Amygdala (tissue), 56 donors: ENCODE data around the gene NLK.

ENCODE experiments used
- DNase-seq, 56 donors: peaks; one replicate each; lab custom pipeline; 2025; lab: John Stamatoyannopoulos, UW

NLK gene

GRCh38 chr17:28039251-28039650, 3.2 kb upstream of the NLK start:
- DNase-seq, result no peak

DNA sequence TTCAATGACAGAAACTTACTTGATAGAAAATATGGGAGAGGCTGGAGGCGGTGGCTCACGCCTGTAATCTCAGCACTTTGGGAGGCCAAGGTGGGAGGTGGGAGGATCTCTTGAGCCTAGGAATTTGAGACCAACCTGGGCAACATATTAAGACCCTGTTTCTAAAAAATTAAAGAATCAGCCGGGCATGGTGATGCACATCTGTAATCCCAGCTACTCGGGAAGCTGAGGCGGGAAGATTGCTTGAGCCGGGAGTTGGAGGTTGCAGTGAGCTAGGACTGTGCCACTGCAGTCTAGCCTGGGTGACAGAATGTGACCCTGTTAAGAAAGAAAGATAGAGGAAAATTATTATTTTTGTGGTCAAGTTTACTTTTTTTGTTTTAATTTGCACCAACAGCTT, 2.1 kb upstream of the NLK start:
- no peak for DNase-seq

DNA sequence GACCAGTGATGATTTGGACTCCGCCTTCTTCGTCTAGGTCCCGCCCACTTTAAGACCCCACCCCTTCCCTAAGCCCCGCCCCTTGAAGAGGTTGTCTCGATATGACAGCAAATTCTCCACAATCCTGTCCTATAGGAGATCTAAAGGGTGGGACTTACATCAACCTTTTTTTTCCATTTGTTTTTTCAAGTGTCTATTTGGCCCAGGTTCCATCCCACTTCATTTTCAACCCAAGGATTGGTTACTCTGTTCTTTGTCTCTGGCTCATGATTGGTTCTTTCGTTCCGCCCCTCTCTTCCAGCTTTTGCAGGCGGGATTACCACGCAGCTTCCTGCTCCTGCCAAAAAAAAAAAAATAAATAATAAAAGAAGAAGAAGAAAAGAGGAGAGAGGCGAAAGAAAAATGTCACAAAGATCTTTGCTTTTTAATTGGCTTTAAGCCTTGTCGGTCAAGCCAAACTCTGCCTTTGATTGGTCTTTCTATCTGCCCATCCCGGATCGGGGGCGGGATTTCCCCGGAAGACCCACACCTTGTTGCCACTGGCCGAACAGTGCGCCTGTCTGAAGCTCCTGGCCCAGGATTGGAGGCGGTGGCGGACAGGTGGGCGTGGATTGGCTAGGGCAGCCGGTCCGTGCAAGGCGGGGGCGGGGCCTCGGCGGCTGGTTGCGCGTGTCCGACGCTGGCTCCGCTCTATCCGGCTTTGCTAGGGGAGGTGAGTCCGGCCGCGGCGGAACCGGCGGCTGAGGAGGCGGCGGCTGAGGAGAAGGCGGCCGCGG, 1.2 kb upstream of the NLK start:
- DNase-seq, result peak; percentile 62 to 100 (median 99)

- peak in 1 of 56 donors; percentile 52 for DNase-seq
Measured at GRCh38 chr17:28041844-28042656, 427 bp upstream of the NLK start.

GRCh38 chr17:28042721-28043291, 329 bp downstream of the NLK start:
- DNase-seq, result no peak

DNA sequence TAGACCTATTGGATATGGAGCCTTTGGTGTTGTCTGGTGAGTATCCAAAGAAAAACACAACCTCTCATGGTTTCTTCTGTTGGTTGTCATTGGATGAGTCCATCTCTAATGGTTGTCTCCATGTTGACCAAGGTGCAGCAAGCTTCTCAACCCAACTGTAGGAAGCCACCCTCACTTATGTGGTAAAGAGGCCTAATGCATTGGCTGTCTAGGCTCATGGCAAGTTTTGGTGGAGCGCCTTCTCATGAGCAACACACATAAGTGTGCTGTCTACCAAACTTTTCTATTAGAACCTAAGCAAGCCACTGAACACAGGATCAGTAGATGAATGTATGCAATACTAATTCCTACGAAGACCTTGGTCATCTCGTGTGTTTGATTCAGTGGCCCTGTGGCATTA, 819 bp downstream of the NLK start:
- DNase-seq, result no peak

GRCh38 chr17:28043741-28044140, 1.3 kb downstream of the NLK start:
- DNase-seq, result no peak

DNA sequence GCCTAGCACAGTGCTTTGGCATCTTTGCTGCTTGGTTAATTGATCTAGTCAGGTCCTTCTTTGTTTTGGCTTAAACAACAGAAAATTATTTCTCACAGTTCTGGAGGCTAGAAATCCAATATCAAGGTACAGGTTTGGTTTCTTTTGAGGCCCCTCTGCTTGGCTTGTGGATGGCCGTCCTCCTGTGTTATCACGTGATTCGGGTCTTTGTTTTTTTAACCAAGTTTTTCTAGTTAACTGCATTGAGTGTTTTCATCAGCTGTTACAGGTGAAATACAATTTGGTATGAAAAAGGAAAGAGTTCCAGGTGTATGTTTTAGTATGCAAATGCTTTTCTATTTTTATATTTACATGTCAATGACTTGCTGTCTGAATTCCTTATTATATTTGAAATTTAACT, 2.8 kb downstream of the NLK start:
- DNase-seq, result no peak

DNA sequence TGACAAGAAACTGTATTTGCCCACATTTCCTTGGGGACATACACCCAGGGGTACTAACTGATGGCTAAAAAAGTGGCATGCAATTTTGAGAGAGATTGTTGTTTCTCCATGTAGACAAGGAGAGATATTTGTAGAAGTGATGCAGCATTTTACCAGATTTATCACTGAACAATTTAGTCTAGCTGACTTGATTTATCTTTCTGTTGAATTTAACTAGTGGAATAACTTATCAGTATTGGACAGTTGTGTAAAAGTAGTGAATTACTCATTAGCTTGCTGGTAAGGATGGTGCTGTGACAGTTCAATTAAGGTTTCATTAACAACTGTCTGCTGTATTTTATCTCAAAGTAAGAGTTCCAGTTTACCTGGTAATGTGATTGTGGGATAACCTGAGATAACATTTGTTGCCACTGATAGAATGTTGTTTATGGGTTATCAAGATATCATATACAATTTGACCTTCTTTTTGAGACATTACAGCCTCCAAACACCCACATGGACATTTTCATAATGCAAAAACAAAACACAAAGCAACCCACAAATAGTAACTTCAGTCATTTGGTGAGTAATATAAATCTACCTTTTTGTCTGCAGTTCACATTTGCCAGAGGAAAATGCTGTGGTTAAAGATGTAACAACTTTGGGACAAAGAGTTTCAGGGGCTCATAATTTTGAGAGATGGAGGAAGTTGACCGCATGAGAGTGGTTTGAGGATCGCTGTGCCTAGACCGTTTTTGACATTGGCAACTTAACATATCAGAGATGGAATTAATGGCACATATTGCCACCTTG, 3.8 kb downstream of the NLK start:
- DNase-seq, result no peak

DNA sequence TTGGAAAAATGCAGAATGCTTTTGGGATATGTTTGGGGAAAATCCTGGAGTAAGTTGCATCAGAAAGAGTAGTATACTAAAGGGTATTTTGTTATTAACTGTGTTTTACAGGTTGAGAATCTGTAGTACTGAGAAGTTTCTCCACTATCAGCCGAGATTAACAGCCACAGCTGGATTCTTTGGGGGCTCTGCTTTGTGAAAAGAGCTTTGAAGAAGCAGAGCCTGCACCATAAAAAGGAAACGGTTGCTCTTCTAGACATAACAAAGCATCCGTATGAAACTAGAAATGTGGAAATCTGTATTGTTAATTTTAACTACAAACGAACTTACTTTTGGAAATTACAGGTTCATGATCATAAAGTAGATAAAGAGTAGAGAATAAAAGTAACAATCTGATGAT, 5.3 kb downstream of the NLK start:
- DNase-seq, result no peak

DNA sequence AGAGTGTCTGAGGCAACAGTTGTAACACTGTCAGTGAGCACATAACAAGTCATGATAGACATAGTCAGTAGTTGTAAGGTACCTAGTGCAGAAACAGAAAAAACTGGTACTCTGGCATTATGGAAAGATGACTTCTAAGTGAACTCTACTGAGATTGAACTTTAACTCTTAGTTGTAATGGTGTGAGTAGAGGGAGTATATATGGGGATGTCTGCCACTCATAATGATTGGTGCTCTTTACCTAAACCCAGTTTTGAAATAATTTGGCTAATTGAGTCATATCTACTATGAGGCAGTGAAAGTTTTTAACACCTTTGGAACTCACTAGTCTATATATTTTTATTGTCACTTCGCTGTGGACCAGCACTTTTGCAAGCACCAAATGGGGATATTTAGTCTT, 6.6 kb downstream of the NLK start:
- no peak for DNase-seq

GRCh38 chr17:28053044-28053670, 10.7 kb downstream of the NLK start:
- no peak for DNase-seq

DNA sequence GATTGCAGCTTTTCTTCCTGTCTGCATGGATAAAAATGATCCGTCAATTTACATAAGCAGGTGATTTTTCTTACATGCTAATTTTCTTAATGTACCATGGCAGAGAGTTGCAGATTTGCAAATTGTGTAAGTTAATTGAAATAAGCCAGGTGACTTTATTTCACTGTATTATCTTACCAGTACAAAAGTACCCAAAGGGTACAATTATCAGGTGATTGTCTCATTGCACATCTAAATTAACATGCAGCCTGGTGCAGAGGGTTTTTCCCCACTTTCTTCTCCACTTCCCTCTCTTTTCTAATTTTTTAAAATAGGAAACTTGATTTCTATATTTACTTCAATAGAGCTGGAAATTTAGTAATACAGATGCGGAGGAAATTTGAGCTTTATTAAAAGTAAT, 11.2 kb downstream of the NLK start:
- DNase-seq, result no peak

DNA sequence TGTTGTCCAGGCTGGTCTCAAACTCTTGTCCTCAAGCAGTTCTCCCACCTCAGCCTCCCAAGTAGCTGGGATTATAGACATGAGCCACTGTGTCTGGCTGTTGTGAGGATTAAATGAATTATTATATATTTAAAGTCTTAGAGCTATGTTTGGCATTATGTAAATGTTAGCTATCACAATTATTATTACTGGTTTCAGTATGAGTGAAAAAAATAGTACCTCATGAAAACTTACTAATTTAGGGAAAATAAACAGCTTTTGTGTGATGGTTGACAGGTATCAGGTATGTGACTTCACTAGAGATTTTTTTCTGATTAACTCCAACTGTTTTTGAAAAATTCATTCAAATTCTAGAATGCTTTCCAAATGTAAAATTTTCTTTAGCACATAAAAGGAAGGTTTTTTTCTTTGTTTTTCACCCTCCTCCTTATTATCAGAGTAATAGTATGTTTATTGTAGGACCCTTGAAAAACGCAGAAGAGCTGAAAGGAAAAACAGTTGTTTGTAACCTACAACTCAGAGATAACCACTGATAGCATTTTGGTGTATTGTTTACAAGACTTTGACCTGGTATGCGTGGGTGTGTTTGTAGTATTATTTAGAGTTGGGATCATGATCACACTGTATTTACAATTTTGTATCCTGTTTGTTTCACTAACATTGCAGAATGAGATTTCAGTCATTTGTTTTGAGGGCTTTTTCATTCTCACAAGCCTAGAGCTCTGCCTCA, 13.2 kb downstream of the NLK start:
- no peak for DNase-seq

- no peak for DNase-seq
Measured at GRCh38 chr17:28056276-28056620, 13.8 kb downstream of the NLK start.

DNA sequence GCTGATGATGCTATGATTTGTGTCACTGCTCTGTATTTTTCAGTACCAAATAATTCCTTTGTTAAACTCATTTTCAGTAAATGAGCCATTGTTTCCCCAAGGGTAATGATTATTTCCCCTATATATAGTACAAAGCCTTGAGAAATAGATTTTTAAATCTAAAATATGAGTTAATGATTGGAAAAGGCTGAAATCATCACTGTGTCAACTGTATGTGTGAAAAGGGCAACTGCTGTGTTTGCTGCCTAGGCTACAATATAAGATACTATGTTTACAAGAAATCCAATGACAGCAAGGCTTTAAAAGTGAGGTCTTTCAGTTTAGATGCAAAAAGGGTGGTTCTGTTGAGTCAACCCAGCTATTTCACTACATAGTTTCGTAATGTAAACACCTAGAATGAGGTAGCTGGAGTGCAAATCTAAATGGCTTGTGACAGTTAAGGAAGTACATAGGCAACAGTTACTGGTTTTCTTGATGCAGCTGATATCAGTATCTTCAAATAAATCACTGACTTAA, 15.3 kb downstream of the NLK start:
- DNase-seq, result no peak

DNA sequence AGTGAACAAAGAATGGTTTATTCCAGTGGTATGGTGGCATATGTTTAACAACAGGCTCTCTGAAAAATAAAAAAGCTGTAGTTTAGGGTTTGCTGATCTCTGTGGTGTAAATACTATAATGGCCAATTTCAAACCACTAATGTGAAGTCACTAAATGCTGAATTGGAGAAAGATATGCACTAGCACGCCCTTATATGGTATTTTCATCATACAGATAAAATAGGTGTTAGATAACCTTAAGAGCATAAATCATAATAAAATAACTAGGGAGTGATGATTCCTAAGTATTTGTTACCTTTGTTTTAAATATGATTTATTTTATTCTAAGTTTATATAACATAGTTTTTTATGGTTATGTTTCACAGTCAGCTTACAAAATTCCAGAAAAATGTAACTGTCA, 17.2 kb downstream of the NLK start:
- no peak for DNase-seq

DNA sequence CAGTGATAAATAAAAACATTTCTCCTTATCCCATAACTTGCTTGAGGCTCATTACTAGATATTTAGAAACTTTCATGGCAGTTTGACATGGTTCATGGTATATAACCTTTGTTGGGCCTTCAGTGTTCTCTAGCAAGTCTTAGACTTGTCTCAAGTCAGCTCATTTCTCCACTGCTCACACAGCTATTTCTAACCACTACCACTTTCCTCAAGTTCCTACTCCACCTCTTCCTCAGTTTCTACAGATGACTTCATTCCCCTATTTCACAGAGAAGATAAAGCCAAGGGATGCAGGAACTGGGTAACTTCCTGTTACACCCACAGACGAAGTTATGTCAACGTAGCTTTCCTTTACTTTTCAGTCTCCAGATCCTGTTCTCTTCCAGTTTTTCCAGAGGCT, 23.2 kb downstream of the NLK start:
- no peak for DNase-seq

GRCh38 chr17:28069061-28069460, 26.6 kb downstream of the NLK start:
- no peak for DNase-seq

DNA sequence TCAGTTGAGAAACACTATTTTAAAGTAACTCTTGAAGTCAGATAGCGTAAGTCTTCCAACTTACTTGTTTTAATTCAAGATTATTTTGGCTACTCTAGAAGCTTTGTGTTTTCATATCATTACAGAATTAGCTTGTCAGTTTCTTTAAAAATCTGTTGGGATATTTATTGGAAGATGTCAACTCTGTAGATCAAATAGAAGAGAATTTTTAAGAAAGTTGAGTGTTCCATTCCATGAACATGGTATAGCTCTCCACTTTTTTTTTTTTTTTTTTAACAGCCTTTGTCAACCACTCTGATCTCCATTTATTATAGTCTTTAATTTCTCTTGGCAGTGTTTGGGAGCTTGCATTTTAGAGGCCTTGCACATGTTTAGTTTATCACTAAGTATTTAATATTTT, 28.7 kb downstream of the NLK start:
- DNase-seq, result no peak
